Fibroblast of mammary gland (primary cell): Measurements from ENCODE around the gene MYO1D.
A peak's percentile ranks its signal among the peaks of the same experiment; 100 is the strongest.

Experiments used
- DNase-seq: peaks from one replicate; pipeline ENCODE4 v3.0.0-alpha.2; 2010; ENCODE audit warnings: low read depth
- H3K4me3 ChIP-seq: 2 replicates; pipeline ENCODE4 v1.5.1; 2011; ENCODE audit warnings: low read depth, mild to moderate bottlenecking, low read length, moderate library complexity; ENCODE audit not compliant: control insufficient read depth
- TF ChIP-seq, protein P1 (sequence below): conservative IDR thresholded peaks from 2 replicates; pipeline ENCODE4 v1.5.1; 2011; ENCODE audit warnings: low read depth, low read length, inconsistent platforms; ENCODE audit not compliant: control insufficient read depth, insufficient read depth

MYO1D gene

DNA sequence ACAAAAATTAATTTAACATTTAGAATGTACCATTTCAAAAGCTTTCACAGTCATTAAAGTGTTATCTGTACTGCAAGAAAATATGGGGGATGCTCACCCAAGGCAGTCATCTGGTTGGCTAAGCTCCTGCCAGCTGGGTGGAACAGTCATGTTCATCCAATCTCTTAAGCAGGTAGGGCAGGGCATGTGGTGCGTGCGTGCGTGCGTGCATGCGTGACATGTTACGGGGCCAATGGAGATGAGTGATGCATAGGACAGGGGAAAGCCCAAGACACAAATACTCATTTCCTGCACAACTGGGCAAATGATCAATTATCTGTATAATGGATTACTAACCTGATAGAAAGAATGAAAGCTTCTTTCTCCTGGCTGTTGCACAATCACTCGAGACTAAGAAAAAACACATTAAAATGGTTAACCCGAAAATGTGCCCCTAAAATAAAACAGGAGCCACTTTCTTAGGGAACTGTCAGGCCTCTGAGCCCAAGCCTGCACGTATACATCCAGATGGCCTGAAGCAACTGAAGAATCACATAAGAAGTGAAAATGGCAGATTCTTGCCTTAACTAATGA, 104.4 kb downstream of the MYO1D start:
- H3K4me3 ChIP-seq = no peak overlapping the region
- TF ChIP-seq, protein P1, sequence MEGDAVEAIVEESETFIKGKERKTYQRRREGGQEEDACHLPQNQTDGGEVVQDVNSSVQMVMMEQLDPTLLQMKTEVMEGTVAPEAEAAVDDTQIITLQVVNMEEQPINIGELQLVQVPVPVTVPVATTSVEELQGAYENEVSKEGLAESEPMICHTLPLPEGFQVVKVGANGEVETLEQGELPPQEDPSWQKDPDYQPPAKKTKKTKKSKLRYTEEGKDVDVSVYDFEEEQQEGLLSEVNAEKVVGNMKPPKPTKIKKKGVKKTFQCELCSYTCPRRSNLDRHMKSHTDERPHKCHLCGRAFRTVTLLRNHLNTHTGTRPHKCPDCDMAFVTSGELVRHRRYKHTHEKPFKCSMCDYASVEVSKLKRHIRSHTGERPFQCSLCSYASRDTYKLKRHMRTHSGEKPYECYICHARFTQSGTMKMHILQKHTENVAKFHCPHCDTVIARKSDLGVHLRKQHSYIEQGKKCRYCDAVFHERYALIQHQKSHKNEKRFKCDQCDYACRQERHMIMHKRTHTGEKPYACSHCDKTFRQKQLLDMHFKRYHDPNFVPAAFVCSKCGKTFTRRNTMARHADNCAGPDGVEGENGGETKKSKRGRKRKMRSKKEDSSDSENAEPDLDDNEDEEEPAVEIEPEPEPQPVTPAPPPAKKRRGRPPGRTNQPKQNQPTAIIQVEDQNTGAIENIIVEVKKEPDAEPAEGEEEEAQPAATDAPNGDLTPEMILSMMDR = no peak
- DNase-seq = peak; percentile 20

DNA sequence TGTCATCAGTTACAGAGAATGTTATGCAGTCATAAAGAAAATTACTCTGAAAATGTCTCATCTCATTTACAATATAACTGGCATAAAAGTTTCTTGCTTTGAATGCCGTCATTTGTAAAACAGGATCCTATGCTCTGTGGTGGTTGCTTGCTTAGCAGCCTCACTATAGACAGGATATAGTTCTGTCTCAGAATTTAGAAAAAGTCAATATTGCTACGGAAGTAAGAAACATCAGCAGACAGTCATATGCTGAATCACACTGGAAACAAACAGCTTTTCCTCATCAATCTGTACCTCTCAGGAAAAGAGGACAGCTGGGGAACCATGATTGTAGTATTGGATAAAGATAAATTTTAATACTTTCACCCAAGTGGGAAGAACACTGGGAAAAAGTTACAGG, 105.5 kb downstream of the MYO1D start:
- DNase-seq = peak; percentile 32
- H3K4me3 ChIP-seq = no peak overlapping the region
- TF ChIP-seq, protein P1 = no peak

DNA sequence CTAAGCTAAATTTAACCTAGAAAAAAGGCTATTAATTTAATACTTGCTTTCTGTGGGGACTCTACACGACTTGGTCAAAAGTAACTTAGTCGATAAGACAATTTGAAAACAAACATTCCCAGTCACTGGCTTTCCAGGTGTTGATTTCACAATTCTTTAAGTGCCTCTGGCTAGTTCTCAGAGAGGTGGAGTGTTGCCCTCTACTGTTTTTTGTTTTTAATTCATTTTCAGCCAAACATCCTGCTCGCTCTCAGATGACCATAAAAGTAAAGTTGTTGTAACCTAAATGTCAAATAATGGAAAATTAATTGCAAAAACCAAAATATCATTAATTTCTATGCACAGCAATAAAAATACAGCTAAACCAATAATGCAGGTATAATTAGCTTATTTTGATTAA, 107.1 kb downstream of the MYO1D start:
- peak; percentile 8 for DNase-seq
- no peak overlapping the region for H3K4me3 ChIP-seq
- TF ChIP-seq, protein P1 = no peak

DNA sequence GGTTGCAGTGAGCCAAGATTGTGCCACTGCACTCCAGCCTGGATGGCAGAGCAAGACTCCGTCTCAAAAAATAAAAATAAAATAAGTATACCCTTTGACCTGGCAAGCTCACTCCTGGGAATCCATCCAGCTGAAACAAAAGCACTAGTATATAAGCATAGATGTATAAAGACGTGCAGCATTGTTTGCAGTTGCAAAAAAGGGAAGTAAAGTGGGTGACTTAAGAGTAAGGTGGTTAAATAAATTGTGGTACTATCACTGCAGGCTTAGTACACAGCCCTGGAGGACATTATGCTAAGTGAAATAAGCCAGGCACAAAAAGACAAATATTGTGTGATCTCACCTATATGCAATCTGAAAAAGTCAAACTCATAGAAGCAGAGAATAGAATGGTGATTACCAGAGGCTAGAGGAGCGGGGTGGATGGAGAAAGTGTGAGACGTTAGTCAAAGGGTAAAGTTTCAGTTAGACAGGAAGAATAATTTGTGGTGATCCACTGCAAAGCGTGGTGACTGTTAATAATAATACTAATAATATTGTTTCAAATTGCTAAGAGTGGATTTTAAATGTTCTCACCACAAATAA, 113.0 kb downstream of the MYO1D start:
- DNase-seq = no peak
- TF ChIP-seq, protein P1 = no peak

DNA sequence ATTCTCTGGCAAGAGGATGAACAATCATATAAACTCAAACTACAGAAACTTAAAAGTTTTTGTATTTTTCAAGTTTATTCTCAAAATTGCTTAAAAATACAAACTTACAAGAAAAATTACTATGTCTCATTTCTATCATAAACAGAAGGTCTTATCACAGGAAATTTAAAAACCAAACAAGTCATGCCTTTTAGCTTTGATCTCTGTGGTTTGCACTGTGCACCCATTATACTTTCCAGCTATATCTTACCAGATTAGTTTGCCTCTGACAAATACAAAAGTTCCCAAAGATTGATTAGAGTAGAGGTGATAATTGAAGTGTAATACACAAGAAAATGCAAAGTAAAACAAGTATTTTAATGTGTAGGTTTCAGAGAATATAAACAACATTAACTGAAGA, 117.4 kb downstream of the MYO1D start:
- DNase-seq = no peak
- TF ChIP-seq, protein P1 = no peak
- no peak overlapping the region for H3K4me3 ChIP-seq

More for the DNA sequence above, 113.0 kb downstream of the MYO1D start:
- H3K4me3 ChIP-seq = no peak overlapping the region

DNA sequence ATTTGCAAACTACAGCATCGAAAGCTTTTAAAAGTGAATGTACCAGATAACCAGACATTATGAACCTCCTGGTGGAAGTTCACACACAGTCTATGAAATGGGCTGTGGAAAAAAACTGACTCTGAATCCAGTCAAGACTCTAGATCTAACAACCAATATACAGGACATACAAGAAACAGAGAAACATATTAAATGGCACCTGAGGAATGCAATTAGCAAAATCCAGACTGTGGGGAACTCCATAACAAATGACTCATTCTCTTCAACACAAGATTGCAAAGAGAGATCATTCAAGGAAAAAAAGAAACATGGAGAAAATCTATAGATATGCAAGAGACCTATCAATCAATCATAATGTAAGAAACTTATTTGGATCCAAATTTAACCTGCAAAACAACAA, 119.0 kb downstream of the MYO1D start:
- DNase-seq = no peak
- H3K4me3 ChIP-seq = no peak overlapping the region
- TF ChIP-seq, protein P1 = no peak
